SH-SY5Y (cell line): ENCODE results near the gene CD44.

Experiments
- GATA2 ChIP-seq: IDR thresholded peaks from 2 replicates; pipeline ENCODE4 v1.6.1; 2011; ENCODE audit warnings: mild to moderate bottlenecking, low read depth, low read length
- GATA3 ChIP-seq: IDR thresholded peaks from 2 replicates; pipeline ENCODE4 v1.6.1; 2011; ENCODE audit warnings: low read depth, mild to moderate bottlenecking, low read length, moderate library complexity

GRCh38 chr11:35142481-35143075, 3.6 kb downstream of the CD44 start:
- TF ChIP-seq GATA2 (no peak), GATA3 (no peak)
